HG02852 (cell line): ENCODE data around the gene DST.

Experiments
- ATAC-seq: cut with Tn5 transposase; IDR thresholded peaks from one replicate; pipeline ENCODE4 v1.9.1; 2021; ENCODE audit warnings: mild to moderate bottlenecking, moderate library complexity; ENCODE audit not compliant: unreplicated experiment

Gene DST

GRCh38 chr6:56642366-56643261, at the start of gene DST:
DST (minus strand) TSS chr6:56642889.
- no peak for ATAC-seq

- ATAC-seq, result no peak
Measured at GRCh38 chr6:56691814-56692213, 49.1 kb upstream of the DST start.

GRCh38 chr6:56691286-56691595, 48.6 kb upstream of the DST start:
- no peak for ATAC-seq

- ATAC-seq, result no peak
Measured at GRCh38 chr6:56690519-56691285, 48.0 kb upstream of the DST start.

- ATAC-seq, result no peak
Measured at GRCh38 chr6:56689663-56690062, 47.0 kb upstream of the DST start.

- peak; percentile 78 for ATAC-seq
Measured at GRCh38 chr6:56689114-56689513, 46.4 kb upstream of the DST start.

GRCh38 chr6:56688521-56688920, 45.8 kb upstream of the DST start:
- ATAC-seq, result no peak

GRCh38 chr6:56687551-56687950, 44.9 kb upstream of the DST start:
- no peak for ATAC-seq

- ATAC-seq, result no peak
Measured at GRCh38 chr6:56686429-56686828, 43.7 kb upstream of the DST start.

GRCh38 chr6:56685994-56686393, 43.3 kb upstream of the DST start:
- no peak for ATAC-seq

- ATAC-seq, result no peak
Measured at GRCh38 chr6:56685102-56685733, 42.5 kb upstream of the DST start.

GRCh38 chr6:56684342-56685101, 41.8 kb upstream of the DST start:
- ATAC-seq, result no peak

GRCh38 chr6:56683882-56684281, 41.2 kb upstream of the DST start:
- no peak for ATAC-seq

GRCh38 chr6:56682635-56683034, 39.9 kb upstream of the DST start:
- no peak for ATAC-seq

- no peak for ATAC-seq
Measured at GRCh38 chr6:56677559-56677958, 34.9 kb upstream of the DST start.

- no peak for ATAC-seq
Measured at GRCh38 chr6:56671651-56672461, 29.2 kb upstream of the DST start.

GRCh38 chr6:56671160-56671559, 28.5 kb upstream of the DST start:
- ATAC-seq, result no peak

- ATAC-seq, result no peak
Measured at GRCh38 chr6:56669041-56669440, 26.4 kb upstream of the DST start.

GRCh38 chr6:56668158-56668557, 25.5 kb upstream of the DST start:
- no peak for ATAC-seq

GRCh38 chr6:56667336-56667735, 24.6 kb upstream of the DST start:
- ATAC-seq, result no peak
